ENCODE results near the gene CEL. TPM values are rescaled to one million over a fixed set of nuclear protein-coding genes. Genes with fewer than 3 reads are reported as not detected.

CEL gene
- total and polyA plus RNA-seq, 2 donors (not counting 3 experiments of a cell fraction or from before 2014, with no cell fraction given) = 0.92 to 1.1 TPM

- DNase-seq (ENCODE audit: low read depth, low spot score) (no peak), FAIRE-seq (no peak)
- no peak overlapping the region for H3K9ac ChIP-seq (replicated peaks; ENCODE audit: extremely low read depth, insufficient read depth, low read length)
- no peaks in the 10 kb centered on the region for H3K79me2 ChIP-seq (ENCODE audit: control insufficient read depth, insufficient read depth, low read length)
- H2AFZ ChIP-seq (ENCODE audit: low read depth, low read length) = no peak overlapping the region
- CTCF ChIA-PET = no interaction called here
- H3K27me3 ChIP-seq (ENCODE audit: control insufficient read depth in 2 of 2, insufficient read depth in 2 of 2, low read length in 2 of 2) = no peaks in the 10 kb centered on the region
- peaks cover 0 to 35% of the 10 kb centered on the region in 2 experiments for H3K36me3 ChIP-seq (ENCODE audit: control insufficient read depth in 2 of 2, extremely low read depth in 1 of 2, insufficient read depth in 2 of 2, low read length in 2 of 2)
- TF ChIP-seq CTCF (IDR thresholded peaks at IDR 0.05; ENCODE audit: extremely low read depth in 1 of 2, insufficient read depth in 1 of 2, low read depth in 1 of 2, low read length in 2 of 2) (no peak), POLR2A (IDR thresholded peaks at IDR 0.05; ENCODE audit: low read depth, low read length) (no peak), GATA2 (IDR thresholded peaks at IDR 0.05; ENCODE audit: insufficient read depth, insufficient read length, low read depth, low read length) (no peak), FOS (IDR thresholded peaks at IDR 0.05; ENCODE audit: borderline replicate concordance, insufficient read depth, low read length) (no peak), MAX (IDR thresholded peaks at IDR 0.05; ENCODE audit: insufficient read depth, insufficient read length) (no peak), POLR2AphosphoS5 (IDR thresholded peaks at IDR 0.05; ENCODE audit: insufficient read depth, low read depth, low read length) (no peak), JUN (IDR thresholded peaks at IDR 0.05; ENCODE audit: borderline replicate concordance, insufficient read depth, insufficient read length, low read depth) (no peak), MYC (IDR thresholded peaks at IDR 0.05; ENCODE audit: low read depth, low read length) (no peak), EZH2 (IDR thresholded peaks at IDR 0.05; ENCODE audit: borderline replicate concordance, low read depth, low read length, severe bottlenecking) (no peak)
- no peak overlapping the region for H3K27ac ChIP-seq (ENCODE audit: insufficient read depth, low read depth, low read length)
- no peaks in the 10 kb centered on the region for H4K20me1 ChIP-seq (replicated peaks; ENCODE audit: control insufficient read depth, extremely low read depth, insufficient read depth, low read length)
- no peaks in the 10 kb centered on the region for H3K9me1 ChIP-seq (replicated peaks; ENCODE audit: control insufficient read depth, extremely low read depth, insufficient read depth, low read length)
- no peak overlapping the region for H3K4me3 ChIP-seq (replicated peaks in 1 of 3; ENCODE audit: insufficient read depth in 1 of 3, low read depth in 1 of 3, low read length in 3 of 3)
- H3K9me3 ChIP-seq (replicated peaks; ENCODE audit: control insufficient read depth, insufficient read depth, low read length) = no peaks in the 10 kb centered on the region
- POLR2A ChIA-PET = no interaction called here
- intact Hi-C loops (cut with micrococcal nuclease) = no loop called here
- H3K4me1 ChIP-seq (ENCODE audit: control insufficient read depth, extremely low read depth, insufficient read depth, low read length) = peaks cover 3% of the 10 kb centered on the region
- dilution Hi-C loops (cut with MboI; ENCODE audit: extremely low pct_ligation_motif_present, low sequenced_read_pairs) = no loop called here
- no peak overlapping the region for H3K4me2 ChIP-seq (ENCODE audit: insufficient read depth, low read length)
- BruUV-seq (replicated peaks) = no TSS peak
These were observed 5.2 kb upstream of the CEL start for GRCh38 chr9:133056533-133056932.

All from endothelial cell of umbilical vein (primary cell).